HG03442 (cell line): ENCODE measurements around the gene OLFML1.

ENCODE experiments used
- ATAC-seq: cut with Tn5 transposase; IDR thresholded peaks from one replicate; pipeline ENCODE4 v1.9.1; 2021; ENCODE audit warnings: mild to moderate bottlenecking, moderate library complexity; ENCODE audit not compliant: unreplicated experiment

OLFML1 gene

DNA sequence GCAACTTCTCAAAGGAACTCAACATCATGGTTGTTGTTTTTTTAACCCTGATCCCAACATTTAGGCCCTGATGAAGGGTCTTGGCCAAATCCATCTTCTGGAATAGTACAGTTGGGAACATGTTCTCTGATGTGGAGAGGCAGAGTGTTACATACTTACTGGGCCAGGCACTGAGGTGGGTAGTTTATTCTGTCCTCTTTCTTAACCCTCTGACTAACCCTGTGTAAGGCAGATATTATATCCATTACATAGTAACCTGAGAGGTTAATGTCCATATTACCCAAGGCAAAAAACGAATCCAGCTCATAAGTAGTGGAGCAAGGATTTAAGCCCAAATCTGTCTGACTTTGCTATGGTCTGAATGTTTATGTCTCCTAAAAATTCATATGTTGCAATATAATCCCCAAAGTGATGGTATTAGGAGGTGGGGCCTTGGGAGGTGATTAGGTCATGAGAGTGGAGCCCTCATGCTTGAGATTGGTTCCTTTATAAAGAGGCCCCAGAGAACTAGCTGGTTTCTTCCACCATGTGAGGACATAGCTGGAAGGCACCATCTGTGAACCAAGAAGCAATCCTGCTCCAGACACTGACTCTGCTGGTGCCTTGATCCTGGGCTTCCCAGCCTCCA lies 44.8 kb downstream of the OLFML1 start:
- ATAC-seq, result no peak

DNA sequence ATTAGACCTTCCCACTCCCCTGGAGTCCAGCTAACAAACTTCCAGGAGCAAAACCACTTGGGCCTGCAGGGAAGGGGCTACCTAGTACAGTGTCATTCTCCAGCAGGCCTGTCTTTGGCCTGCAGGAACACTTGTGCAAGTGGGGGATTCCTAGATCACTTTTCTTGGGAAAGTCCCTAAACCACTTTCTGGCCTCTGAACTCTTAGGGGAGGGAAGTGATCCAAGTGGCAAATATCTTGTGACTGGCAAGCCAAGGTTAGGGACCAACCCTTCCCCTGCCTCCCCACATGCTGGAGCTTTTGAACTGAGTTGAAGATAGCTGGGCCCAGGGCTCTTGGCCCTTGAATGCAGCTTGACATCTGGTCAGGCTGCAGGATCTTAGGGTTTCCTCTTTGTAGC lies 45.7 kb downstream of the OLFML1 start:
- no peak for ATAC-seq

DNA sequence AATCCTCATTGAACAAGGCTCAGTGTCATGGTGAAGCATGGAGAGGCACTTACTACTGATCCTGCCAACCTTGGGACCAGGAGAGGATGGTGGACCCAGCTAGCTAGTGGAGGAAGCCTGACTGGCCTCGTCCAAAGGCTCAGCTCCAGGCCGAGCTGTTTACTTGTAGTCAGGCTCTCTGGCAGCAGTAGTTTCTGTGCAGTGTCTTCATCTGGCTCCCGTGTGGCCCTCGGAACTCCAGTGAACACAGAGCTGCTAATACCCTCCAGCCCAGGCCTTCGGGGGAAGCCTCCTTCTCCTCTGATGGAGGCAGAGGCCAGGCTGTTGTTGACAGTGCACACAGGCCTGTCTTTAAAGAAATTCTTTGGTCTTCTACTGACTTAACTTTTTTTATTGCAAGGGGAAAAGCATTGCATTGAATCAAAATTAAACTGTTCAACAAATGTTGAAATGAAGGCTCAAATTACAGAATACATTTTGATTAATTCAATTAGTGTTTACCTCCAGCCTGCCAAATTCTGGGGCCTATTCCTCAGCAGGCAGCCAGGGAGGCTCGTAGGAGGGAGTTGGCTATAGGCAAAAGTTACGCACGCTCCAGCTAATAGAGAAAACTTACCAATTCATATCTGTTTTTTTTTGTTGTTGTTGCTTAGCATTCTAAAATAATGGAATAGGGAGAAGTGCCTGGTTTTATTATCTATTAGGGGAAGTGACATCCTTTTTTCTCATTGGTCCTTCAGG lies 47.3 kb downstream of the OLFML1 start:
- ATAC-seq, result no peak

DNA sequence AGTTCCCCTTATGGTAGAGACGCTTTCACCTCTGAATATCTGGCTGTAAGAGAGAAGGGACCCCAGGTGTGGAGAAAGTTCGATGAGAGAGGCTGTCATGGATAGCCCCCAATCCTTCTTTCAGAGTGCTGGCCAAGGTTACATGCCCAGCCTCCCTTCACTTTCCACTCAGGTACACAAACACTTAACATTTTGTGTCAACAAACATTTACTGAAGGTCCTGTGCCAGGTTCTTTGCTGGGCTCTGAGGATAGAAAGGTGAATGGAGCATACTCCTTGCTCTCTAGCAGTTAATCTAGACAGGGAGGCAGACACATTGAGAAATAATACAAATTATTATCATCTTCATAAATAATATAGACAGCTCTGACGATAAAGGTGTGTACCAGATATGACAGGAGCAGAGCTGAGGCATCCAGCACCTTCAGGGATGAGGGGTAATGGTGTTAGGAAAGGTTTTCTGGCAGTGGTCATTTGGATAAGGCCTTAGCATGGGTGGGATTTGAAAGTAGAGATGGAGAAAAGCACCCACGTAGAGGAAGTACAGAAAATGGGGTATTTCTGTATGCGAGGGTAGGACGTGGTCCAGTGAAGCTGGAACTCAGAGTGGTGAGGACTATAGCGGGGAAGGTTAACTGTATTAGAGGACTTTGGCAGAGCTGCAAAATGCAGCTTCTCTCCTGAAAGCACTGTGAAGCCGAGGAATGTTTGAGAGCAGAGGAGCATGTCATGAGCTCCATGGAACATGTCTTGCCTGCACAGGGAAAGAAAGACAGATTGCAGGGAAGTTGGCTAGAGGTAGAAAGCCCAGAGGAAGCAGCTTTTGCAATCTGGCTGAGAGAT lies 48.1 kb downstream of the OLFML1 start:
- no peak for ATAC-seq

DNA sequence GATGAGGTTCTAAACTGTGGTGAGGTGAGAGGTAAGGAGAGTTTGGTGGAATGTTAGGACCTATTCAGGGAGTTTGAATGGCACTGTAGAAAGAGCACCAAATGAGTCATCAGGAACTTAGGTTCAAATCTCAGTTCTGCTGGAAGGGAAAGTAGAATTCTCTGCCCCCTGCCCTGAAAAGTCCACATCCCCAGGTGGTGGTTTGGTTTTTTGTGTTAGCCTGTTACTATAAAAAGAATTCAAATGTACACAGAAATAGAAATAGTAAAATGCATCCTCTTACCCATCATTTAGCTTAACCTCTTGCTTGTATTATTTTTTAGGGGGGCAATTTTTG lies 48.7 kb downstream of the OLFML1 start:
- peak; percentile 53 for ATAC-seq

DNA sequence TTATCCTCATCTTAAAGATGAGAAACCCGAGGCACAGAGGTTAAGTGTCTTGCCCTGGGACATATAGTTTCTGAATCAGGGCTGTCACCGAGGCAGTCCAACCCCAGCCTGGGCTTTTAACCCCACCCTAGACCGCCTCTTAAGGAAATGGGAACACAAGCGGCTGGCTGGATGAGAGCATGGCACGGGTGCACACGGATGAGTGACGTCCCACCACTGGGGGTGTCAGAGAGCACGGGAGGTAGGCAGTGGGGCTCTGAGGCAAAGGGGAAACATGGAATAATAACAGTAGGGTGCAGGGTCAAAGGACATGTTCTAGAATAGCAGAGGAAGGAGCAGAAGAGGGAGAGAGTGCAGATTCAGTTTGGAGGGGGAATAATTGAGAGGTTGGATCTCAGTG lies 50.8 kb downstream of the OLFML1 start:
- ATAC-seq, result no peak

DNA sequence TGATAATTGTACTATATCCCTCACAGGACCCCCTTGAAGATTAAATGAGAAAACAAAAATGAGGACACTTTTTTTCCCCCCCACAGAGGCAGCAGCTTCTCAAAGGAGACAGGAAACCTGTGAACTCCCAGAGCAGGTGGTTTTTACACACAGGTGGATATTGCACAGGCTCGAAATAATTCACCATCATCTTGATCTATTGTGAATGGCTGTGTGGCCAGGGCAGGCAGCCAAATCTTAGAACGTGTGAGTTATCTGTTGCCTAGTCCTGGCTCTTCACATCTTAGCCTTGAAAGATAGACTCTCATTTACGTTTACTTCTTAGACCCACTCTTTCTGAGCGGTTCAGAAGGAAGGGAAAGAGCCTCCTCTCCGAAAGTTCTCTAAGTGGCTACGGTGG lies 52.0 kb downstream of the OLFML1 start:
- ATAC-seq, result no peak

DNA sequence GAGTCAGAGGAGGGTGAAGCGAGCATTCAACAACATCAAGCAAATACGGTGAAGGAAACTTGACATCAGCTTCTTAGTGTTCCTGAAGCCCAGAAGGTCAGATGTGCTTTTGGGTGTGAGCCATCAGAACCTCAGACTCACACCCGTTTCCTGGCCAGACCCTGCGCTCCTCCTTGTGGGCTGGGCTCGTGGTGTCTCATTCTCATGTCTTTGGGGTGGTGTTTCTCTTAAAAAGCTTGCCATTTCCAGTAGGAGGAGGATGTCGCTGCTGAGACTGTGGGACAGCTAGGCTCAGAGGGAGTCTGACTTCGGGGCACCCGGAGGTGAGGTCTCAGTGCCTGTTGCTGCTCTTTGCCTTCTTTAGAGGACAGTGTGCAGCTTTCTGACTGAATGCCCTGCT lies 52.7 kb downstream of the OLFML1 start:
- ATAC-seq, result no peak

DNA sequence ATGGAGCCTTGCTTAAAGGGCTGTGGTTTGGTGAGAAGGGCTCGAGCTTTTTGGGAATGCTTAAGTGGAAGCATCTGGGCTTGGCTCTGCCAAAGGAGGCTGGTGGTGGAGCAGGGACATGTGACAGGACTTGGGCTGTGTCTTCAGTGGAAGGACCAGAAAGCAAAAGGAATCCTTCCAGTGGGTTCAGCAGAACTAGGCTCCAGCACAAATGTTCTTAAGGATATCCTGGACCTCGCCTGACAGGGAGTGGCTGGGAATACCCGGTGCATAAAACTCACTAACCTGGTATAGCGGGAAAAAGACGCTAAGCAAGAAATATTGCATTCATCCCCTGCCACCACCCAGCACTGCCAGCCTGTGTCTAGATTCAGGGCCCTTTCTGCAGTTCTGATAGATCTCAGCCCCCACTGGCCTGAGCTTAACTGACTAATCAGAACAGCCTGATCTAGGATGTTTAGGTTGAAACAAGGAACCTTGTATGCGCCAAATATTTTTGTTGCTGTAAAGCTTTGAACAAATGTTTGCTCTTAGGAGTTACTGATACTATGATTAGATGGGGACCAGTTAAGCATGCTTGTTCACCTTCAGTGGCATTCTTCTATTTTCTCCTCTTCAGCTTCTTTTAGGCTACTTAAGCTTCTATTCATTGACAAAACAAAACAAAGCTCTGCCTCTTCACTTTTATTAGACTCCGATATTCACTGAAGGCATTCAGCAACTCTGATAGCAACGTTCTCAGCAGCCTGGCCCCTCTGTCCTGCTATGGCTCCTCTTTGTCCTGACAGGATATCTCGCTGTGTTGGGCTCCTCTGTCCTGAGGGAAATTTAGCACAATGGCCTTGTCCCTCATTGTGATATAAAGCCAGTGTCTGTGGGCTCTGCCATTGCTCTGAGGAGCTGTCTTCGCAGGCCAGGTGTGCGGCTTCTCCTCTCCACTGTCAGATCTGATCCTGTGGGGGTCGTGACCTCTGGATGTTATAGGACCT lies 53.5 kb downstream of the OLFML1 start:
- no peak for ATAC-seq

DNA sequence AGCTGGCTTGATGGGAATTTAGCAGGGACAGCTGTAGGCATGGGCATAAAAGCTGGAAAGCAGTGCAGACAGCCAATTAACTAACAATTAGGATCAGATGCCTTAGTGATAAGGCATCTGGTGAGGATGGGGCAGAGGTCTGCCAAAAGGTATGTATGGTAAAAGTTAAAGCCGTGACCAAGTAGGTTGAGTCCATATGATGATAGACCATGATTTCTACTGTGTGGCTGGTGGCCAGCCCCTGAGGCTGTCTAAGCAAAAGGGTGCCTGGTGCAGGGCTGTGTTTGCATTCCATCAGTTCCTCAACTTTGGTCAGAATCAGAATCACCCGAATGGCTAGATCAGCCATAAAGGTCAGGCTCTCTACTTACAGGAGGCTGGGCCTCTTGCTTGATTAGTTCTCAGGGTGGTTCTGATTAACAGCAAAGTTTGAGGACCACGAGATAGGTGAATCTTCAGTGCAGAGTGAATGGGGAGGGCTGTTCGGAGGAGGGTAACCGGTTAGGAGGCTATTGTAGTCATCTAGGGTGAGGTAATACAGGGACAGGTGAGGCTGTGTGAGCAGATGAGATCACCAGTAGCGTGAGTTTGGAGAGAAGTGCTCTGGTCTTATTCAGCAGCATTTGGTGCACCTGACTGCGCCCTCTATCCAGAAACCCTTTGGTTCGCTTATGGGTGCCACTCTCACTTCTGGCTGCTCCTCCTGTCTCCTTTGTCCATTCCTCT lies 55.7 kb downstream of the OLFML1 start:
- ATAC-seq, result no peak

DNA sequence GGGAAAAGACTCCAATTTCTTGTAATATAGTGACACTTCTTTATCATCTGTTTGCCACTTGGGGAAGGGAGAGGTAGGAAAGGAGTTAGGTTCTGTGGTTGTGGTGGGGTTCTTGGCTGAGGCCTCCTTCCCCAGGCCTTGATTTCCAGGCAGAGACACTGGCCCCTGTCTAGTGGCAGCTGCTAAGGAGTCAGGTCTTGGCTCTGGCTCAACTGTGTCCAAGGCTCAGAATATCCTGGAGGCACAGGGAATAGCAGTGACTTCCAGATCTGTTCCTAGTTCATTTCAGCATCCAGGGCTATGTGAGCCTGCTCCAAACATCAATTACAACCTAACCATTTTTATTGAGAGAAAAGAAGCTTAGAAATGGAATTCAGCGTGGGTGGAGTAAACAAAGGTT lies 58.0 kb downstream of the OLFML1 start:
- no peak for ATAC-seq

DNA sequence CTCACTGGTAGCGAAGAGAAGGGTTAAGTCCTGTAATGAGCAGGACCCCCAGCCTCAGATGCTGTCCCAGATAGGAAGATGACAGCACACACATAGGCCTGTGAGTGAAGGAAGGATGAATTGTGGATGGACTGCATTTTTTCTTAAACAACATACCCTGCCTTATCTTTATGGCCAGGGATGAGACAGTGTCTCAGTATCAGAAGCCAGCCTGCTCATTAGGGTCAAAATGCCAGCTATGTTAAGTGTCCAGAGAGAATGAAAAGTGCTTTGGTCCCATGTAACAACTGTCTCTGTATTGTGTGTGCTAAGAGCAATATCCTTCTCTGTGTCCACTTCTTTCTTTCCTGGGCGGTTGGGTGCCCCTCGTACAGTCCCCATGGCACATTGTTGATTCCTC lies 58.7 kb downstream of the OLFML1 start:
- no peak for ATAC-seq

DNA sequence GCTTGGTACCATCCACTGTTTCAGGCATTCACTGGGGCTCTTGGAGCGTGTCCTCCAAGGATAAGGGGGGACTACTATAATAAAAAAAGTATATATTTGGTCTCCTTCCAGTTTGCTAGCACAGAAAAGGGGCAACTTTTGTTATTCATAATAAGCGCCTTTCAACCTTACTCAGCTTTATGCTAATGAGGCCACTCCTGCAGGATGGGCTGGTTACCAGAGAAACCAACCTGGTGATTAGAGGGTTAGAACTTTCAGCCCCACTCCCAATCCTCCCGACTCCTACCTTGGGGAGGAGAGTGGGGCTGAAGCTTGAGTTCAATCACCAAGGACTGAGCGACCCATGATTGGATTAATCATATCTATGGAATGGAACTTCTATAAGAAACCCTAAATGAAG lies 60.3 kb downstream of the OLFML1 start:
- ATAC-seq, result no peak

DNA sequence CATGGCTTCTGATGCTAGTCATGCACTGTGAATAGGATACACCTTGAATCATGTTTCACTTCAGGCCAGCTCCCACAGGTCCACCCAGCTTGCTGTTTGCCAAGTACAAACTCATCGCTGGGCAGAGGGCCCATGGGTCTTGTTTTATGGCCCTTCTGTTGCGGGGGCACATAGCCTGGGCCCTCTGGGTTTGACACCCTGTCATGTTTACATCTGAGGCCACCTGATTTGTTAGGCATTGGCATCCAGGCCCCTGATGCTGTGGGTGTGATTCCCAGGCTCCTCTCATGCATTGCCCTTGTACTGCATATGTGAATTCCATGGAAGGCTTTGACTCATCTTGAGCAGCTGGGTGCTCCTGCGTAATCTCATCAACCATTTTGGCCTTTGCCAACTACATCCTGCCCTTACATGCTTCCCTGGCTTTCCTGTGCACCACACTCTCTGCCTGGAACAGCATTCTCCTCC lies 61.1 kb downstream of the OLFML1 start:
- ATAC-seq, result no peak

DNA sequence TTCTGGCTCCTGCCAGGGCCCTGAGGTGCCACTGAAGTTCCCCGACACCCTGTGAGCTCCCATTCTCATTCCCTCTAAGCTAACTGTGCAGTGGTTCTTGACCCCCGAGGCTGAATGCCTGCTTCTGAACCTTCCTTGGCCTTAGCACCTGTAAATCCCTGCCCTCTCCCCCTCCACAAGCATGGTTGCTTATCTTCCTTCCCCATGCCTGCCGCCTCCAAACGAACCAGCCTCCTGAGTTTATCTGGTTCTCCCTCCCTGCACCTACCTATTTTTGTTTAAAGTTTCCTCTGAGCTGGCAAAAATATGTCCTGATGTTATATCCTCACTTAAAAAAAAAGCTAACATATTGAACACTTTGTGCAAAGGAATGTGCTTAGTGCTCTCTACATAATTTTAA lies 62.4 kb downstream of the OLFML1 start:
- ATAC-seq, result no peak

DNA sequence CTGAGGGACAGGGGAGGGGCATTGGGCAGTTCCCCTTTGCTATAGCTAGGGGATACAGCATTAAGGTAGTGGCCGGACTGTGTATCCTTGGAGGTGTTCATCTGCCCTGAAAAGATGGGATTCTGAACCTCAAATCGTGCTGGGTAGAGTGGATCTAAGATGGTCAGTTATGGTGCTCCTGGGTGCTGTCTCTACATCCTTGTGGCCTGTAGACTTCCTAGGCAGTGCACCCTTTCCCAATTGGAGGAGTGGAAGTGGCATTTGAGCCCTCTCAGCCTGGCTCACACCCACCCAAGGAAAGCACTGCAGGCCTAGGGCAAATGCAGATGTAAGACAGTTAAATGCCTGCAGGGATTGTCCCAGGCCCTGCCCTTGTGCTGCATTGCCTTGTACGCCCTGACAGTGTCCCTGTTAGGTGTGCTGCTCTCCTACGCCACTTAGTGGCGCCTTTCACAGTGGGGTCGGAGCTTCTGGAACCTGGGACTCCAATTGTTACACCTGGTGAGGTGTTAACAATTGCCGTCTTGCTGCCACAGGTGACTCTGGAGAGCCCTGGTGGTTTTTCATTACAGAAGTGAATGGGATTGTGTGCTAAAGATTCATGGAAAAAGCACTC lies 63.5 kb downstream of the OLFML1 start:
- peak; percentile 92 for ATAC-seq

DNA sequence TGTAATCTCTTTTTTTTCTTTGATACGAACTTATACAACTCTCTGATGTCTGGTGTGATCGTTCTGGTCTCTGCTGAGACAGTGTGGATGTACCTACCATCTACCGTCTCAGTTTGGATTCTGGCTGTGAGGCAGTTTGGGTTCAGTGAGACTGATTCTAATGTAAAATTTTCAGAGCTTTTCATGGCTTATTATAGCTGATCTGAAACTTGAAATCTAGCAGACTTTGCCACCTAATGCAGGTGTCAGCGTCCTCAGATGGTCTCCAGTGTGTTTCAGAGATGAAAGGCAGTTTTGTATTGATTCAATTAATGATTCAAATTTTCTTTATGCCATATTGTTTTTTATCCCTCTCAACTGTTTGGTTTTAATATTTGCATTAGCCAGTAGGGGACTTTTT lies 64.4 kb downstream of the OLFML1 start:
- ATAC-seq, result no peak

DNA sequence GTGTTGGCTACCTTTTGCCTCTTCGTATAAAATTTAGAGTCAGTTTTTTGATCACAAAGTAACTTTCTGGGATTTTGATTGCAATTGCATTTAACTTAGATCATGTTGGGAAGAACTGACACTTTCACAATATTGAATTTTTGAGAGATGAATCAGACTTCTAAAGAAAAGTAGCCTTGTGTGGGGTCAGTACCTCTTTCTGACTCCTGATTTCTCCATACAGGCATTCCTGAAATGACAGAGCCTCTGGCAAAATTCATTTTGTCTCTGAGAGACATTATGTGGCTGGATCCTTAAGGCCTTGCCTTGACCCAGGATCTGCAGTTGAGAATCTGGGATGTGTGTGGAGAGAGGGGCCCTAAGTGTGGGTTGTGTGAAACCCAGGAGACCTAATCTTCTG lies 66.3 kb downstream of the OLFML1 start:
- no peak for ATAC-seq

DNA sequence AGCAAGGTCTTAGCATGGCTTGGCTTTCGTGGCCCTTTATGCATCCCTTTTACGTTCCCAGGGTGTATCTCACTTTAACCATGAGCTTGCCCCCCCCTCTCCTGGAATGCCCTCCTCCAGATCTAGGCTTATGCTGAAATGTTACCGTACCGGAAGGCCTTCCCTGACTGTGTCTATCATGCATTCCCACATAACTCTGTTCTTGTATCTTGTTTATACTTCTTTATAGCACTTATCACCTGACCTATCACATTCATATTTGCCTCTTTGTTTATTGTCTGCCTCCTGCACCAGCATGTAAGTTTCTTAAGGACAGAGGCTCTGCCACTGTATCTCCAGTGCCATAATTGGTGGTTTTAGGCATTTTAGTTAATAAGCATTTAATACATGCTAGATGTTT lies 67.4 kb downstream of the OLFML1 start:
- ATAC-seq, result no peak
